Measurements from ENCODE around the gene DIPK1A. TPM values are rescaled to one million over a fixed set of nuclear protein-coding genes. Genes with fewer than 3 reads are reported as not detected.

DIPK1A gene
- polyA plus RNA-seq, 2 of the 4 experiments (the other 2 are of a cell fraction), result 12.4 to 21.1 TPM

- H3K4me2 ChIP-seq, result peak within 1 kb of the TSS; percentile 97
- WGBS (ENCODE audit: missing lambda C conversion rate), result 2% methylated on average over 37 of the region's 57 CpGs
- ChIA-PET CTCF (interaction anchor here (0.7 to 2.6 kb wide), 14 partner anchors 10 to 162 kb away, joined by 3 to 12 read pairs (median 4); partner anchors contain the start of gene EVI5), POLR2A (interaction anchor here (0.5 to 1.9 kb wide), 15 partner anchors 11 to 1078 kb away, joined by 3 to 13 read pairs (median 5); partner anchors contain the start of genes EVI5 and MTF2)
- no peaks in the 10 kb centered on the region for H3K9me3 ChIP-seq
- peak; percentile 92 to 97 for DNase-seq (ENCODE audit: low read depth in 1 of 2, low spot score in 1 of 2)
- peak within 1 kb of the TSS; percentile 94 to 98 for H3K27ac ChIP-seq
- peak within 1 kb of the TSS; percentile 96 for H3K4me3 ChIP-seq
- FAIRE-seq, result no peak
- peak; percentile 97 to 99 for ATAC-seq
- H3K4me1 ChIP-seq, result peaks cover 31% of the 10 kb centered on the region
- no peak for TF ChIP-seq HOXB5 (CRISPR knock-in tag; IDR thresholded peaks at IDR 0.05)
- TF ChIP-seq CBX2 (IDR thresholded peaks at IDR 0.05; ENCODE audit: borderline replicate concordance, low read depth), result no peak
- no peak for TF ChIP-seq NR3C1 (IDR thresholded peaks at IDR 0.05)
- no peak for TF ChIP-seq CEBPB (IDR thresholded peaks at IDR 0.05)
- TF ChIP-seq HOXA7 (CRISPR knock-in tag; IDR thresholded peaks at IDR 0.05), result no peak
- TF ChIP-seq, protein P1, sequence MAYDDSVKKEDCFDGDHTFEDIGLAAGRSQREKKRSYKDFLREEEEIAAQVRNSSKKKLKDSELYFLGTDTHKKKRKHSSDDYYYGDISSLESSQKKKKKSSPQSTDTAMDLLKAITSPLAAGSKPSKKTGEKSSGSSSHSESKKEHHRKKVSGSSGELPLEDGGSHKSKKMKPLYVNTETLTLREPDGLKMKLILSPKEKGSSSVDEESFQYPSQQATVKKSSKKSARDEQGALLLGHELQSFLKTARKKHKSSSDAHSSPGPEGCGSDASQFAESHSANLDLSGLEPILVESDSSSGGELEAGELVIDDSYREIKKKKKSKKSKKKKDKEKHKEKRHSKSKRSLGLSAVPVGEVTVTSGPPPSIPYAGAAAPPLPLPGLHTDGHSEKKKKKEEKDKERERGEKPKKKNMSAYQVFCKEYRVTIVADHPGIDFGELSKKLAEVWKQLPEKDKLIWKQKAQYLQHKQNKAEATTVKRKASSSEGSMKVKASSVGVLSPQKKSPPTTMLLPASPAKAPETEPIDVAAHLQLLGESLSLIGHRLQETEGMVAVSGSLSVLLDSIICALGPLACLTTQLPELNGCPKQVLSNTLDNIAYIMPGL (CRISPR knock-in tag; IDR thresholded peaks at IDR 0.05; ENCODE audit: borderline replicate concordance), result peak; percentile 66; the same call in 1 of the 2 replicates
- no peak for TF ChIP-seq MAFK (IDR thresholded peaks at IDR 0.05; ENCODE audit: partially characterized antibody)
- TF ChIP-seq BHLHE40 (IDR thresholded peaks at IDR 0.05; ENCODE audit: low read depth, low read length), result no peak
- no peak for TF ChIP-seq FOSL2 (IDR thresholded peaks at IDR 0.05)
- 0 out of 2 replicates have a peak, but pooled peaks have one; percentile 8 for TF ChIP-seq FOSL2 (CRISPR knock-in tag; IDR thresholded peaks at IDR 0.05)
- TF ChIP-seq HOXB13 (CRISPR knock-in tag; IDR thresholded peaks at IDR 0.05; ENCODE audit: low read depth), result no peak
- TF ChIP-seq MAX (IDR thresholded peaks at IDR 0.05), result peak; percentile 99
- peak; percentile 94 for TF ChIP-seq BCL3 (IDR thresholded peaks at IDR 0.05)
- no peak for TF ChIP-seq TP53 (CRISPR knock-in tag; IDR thresholded peaks at IDR 0.05)
- TF ChIP-seq CHD4 (IDR thresholded peaks at IDR 0.05; ENCODE audit: borderline replicate concordance), result no peak
- no peak for TF ChIP-seq HES2 (IDR thresholded peaks at IDR 0.05)
- TF ChIP-seq CTCF (IDR thresholded peaks at IDR 0.05), result peak; percentile 72
- TF ChIP-seq MYC (IDR thresholded peaks at IDR 0.05; ENCODE audit: borderline replicate concordance, low read length), result peak; percentile 99
- TF ChIP-seq CBX8 (IDR thresholded peaks at IDR 0.05), result no peak
- no peak for TF ChIP-seq ESRRA (IDR thresholded peaks at IDR 0.05; ENCODE audit: borderline replicate concordance, low read length)
- peak; percentile 69 for TF ChIP-seq TFCP2L1 (CRISPR knock-in tag; IDR thresholded peaks at IDR 0.05)
- TF ChIP-seq PHF8 (IDR thresholded peaks at IDR 0.05; ENCODE audit: borderline replicate concordance, low read depth), result peak; percentile 60
- peak; percentile 91 to 99 for TF ChIP-seq JUN (IDR thresholded peaks at IDR 0.05)
- TF ChIP-seq, protein P2, sequence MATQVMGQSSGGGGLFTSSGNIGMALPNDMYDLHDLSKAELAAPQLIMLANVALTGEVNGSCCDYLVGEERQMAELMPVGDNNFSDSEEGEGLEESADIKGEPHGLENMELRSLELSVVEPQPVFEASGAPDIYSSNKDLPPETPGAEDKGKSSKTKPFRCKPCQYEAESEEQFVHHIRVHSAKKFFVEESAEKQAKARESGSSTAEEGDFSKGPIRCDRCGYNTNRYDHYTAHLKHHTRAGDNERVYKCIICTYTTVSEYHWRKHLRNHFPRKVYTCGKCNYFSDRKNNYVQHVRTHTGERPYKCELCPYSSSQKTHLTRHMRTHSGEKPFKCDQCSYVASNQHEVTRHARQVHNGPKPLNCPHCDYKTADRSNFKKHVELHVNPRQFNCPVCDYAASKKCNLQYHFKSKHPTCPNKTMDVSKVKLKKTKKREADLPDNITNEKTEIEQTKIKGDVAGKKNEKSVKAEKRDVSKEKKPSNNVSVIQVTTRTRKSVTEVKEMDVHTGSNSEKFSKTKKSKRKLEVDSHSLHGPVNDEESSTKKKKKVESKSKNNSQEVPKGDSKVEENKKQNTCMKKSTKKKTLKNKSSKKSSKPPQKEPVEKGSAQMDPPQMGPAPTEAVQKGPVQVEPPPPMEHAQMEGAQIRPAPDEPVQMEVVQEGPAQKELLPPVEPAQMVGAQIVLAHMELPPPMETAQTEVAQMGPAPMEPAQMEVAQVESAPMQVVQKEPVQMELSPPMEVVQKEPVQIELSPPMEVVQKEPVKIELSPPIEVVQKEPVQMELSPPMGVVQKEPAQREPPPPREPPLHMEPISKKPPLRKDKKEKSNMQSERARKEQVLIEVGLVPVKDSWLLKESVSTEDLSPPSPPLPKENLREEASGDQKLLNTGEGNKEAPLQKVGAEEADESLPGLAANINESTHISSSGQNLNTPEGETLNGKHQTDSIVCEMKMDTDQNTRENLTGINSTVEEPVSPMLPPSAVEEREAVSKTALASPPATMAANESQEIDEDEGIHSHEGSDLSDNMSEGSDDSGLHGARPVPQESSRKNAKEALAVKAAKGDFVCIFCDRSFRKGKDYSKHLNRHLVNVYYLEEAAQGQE (IDR thresholded peaks at IDR 0.05), result no peak
- no peak for TF ChIP-seq ZNF302 (CRISPR knock-in tag; IDR thresholded peaks at IDR 0.05)
- TF ChIP-seq USF2 (IDR thresholded peaks at IDR 0.05), result no peak
- no peak for TF ChIP-seq HEYL (CRISPR knock-in tag; IDR thresholded peaks at IDR 0.05)
- no peak for TF ChIP-seq ZFP36 (IDR thresholded peaks at IDR 0.05; ENCODE audit: borderline replicate concordance, partially characterized antibody)
- peak; percentile 94 for TF ChIP-seq POLR2A (IDR thresholded peaks at IDR 0.05; ENCODE audit: low read length)
- TF ChIP-seq ZSCAN20 (CRISPR knock-in tag; IDR thresholded peaks at IDR 0.05), result no peak
- no peak for TF ChIP-seq EP300 (IDR thresholded peaks at IDR 0.05)
- TF ChIP-seq POLR2AphosphoS2 (conservative IDR thresholded peaks at IDR 0.05; ENCODE audit: low read length), result no peak
Measured at GRCh38 chr1:92831762-92832536, 129.3 kb downstream of the DIPK1A start, which contains the start of gene RPL5. RPL5 (plus strand) TSS chr1:92832040; CDS start chr1:92832115, 75 bp downstream.
